Endothelial cell of umbilical vein (primary cell): Measurements from ENCODE around the gene TFG.

Experiments used
- CTCF ChIP-seq, 2 donors: IDR thresholded peaks; 1 replicate in 1 of 2; 2 replicates in 1 of 2; pipeline ENCODE4 v1.5.1; 2011; ENCODE audit warnings: low read length in 2 of 2, mild to moderate bottlenecking in 2 of 2, moderate library complexity in 2 of 2, control low read depth in 1 of 2, inconsistent platforms in 1 of 2, low read depth in 1 of 2; ENCODE audit not compliant: insufficient read depth in 1 of 2; ENCODE audit errors: extremely low read depth in 1 of 2
- FOS ChIP-seq: IDR thresholded peaks from 2 replicates; pipeline ENCODE4 v1.6.1; 2011; ENCODE audit warnings: mild to moderate bottlenecking, low read length, moderate library complexity, borderline replicate concordance; ENCODE audit not compliant: insufficient read depth
- MAX ChIP-seq: IDR thresholded peaks from 2 replicates; pipeline ENCODE4 v1.6.1; 2011; ENCODE audit not compliant: insufficient read depth, insufficient read length

GRCh38 chr3:100743535-100743934, 34.2 kb downstream of the TFG start:
- TF ChIP-seq CTCF (IDR thresholded peaks at IDR 0.05; ENCODE audit: extremely low read depth in 1 of 2, insufficient read depth in 1 of 2, low read depth in 1 of 2, low read length in 2 of 2), result no peak
- no peak for TF ChIP-seq MAX
- TF ChIP-seq FOS, result no peak
